ENCODE results near the gene PSMA4.

DNA sequence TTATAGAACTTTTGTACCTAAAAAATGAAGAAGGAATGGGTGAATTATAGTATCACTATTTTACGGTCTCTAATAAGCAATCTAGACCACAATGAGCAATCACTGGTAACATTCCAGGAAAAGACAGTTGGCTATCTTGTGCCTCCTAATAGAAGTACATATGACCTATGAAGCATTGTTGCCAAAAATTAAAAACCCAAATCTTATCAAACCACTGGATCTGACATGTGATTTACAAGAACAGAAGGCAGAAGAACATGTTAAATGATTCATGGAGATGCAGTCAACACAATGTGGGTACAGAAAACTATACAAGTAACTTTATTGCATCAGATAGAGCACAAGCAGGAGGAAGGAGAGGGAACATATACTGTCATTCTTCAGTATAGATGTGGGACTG, 47.4 kb upstream of the PSMA4 start:
- TF ChIP-seq CTCF (IDR thresholded peaks at IDR 0.05), result no peak
- no peak for TF ChIP-seq EZH2 (IDR thresholded peaks at IDR 0.05; ENCODE audit: borderline replicate concordance, insufficient read depth, low read depth, low read length, poor library complexity, severe bottlenecking)

All from B cell (primary cell).